K562 (cell line): Measurements from ENCODE around the gene POLR1B. TPM values are rescaled to one million over a fixed set of nuclear protein-coding genes. Genes with fewer than 3 reads are reported as not detected.

Experiments
- JUND ChIP-seq, 2 experiments: IDR thresholded peaks; 2 replicates in 1 of 2; 3 replicates in 1 of 2; pipeline ENCODE4 v1.6.1; 2011; ENCODE audit warnings: borderline replicate concordance in 2 of 2, low read depth in 2 of 2, low read length in 2 of 2, improper control_type of control experiment in 1 of 2, missing biosample characterization in 1 of 2, missing genetic modification characterization in 1 of 2, missing genetic modification reagents in 1 of 2
- NFE2L1 ChIP-seq: fragments of 450-650 bp; IDR thresholded peaks from 2 replicates; pipeline ENCODE4 v1.6.1; 2016; ENCODE audit warnings: missing genetic modification characterization, low read depth, mild to moderate bottlenecking, missing compliant biosample characterization, moderate library complexity, borderline replicate concordance
- RAD21 ChIP-seq, 2 experiments: fragments of 250-450 bp in 1 of 2; fragments of 450-650 bp in 1 of 2; sonication (Bioruptor Pico) in 1 of 2; formaldehyde crosslinking in 1 of 2; IDR thresholded peaks in 1 of 2; conservative IDR thresholded peaks in 1 of 2; 2 replicates each; pipeline versions ENCODE4 v1.4.0 to v1.8.0; 2020 to 2022; ENCODE audit warnings: mild to moderate bottlenecking in 2 of 2, moderate library complexity in 1 of 2
- STAT5A ChIP-seq: IDR thresholded peaks from 2 replicates; pipeline ENCODE4 v1.6.1; 2012; ENCODE audit warnings: low read length, inconsistent platforms, borderline replicate concordance
- TSC22D4 ChIP-seq: fragments of 450-650 bp; IDR thresholded peaks from 2 replicates; pipeline ENCODE4 v1.6.1; 2016; ENCODE audit warnings: missing genetic modification characterization, missing biosample characterization, control low read depth
- polyA plus RNA-seq, 8 experiments: library from polyadenylated mRNA; depleted of rRNA in 4 of 8; stranded (reverse) in 5 of 8; unstranded in 3 of 8; fragments of >200 nt; fragmentation: Nextera tagmentation in 2 of 8; fragmentation: Illumina TruSeq in 1 of 8; extraction: Ambion mirVana in 2 of 8; extraction: Trizol in 1 of 8; gene quantifications; 2 replicates each; pipeline versions ENCODE4 v1.2.1 to v1.2.3, GENCODE V29; 2011 to 2014; ENCODE audit warnings: inconsistent platforms in 1 of 8, missing spikeins in 1 of 8
- total RNA-seq, 7 experiments: library from RNA; depleted of rRNA in 6 of 7; stranded (reverse); fragments of >200 nt in 6 of 7; fragmentation: Illumina TruSeq in 2 of 7; extraction: Trizol in 2 of 7; gene quantifications; 2 replicates each; pipeline versions ENCODE4 v1.2.1 to v1.2.3, GENCODE V29; 2011 to 2021; ENCODE audit warnings: low replicate concordance in 1 of 7
- TF ChIP-seq, protein P1 (sequence below), 2 experiments: fragments of 450-650 bp in 1 of 2; sonication (generic) in 1 of 2; formaldehyde crosslinking in 1 of 2; IDR thresholded peaks; 2 replicates each; pipeline versions ENCODE4 v1.7.1 to v1.9.0; 2016 to 2022; ENCODE audit warnings: inconsistent platforms in 1 of 2, mild to moderate bottlenecking in 1 of 2, missing genetic modification reagents in 1 of 2
- TF ChIP-seq, protein P2 (sequence below), 2 experiments: fragments of 450-650 bp in 1 of 2; sonication (generic) in 1 of 2; formaldehyde crosslinking in 1 of 2; IDR thresholded peaks in 1 of 2; conservative IDR thresholded peaks in 1 of 2; 2 replicates each; pipeline versions ENCODE4 v1.6.1 to v1.8.1; 2016 to 2023; ENCODE audit warnings: mild to moderate bottlenecking in 2 of 2, moderate library complexity in 2 of 2, inconsistent platforms in 1 of 2, missing genetic modification reagents in 1 of 2
- TF ChIP-seq, protein P3 (sequence below): fragments of 450-650 bp; formaldehyde crosslinking; IDR thresholded peaks from 2 replicates; pipeline ENCODE4 v1.4.0; 2020; ENCODE audit warnings: mild to moderate bottlenecking, moderate library complexity
- TF ChIP-seq, protein P4 (sequence below): fragments of 450-650 bp; IDR thresholded peaks from 2 replicates; pipeline ENCODE4 v1.6.1; 2016
- TF ChIP-seq, protein P5 (sequence below): sonication (generic); IDR thresholded peaks from 2 replicates; pipeline ENCODE4 v1.6.1; 2016

The POLR1B gene
- total and polyA plus RNA-seq, 9 of the 15 experiments (the other 6 are each of a cell fraction or from before 2014, with no cell fraction given), result 19.8 to 55.1 (median 40.2) TPM

DNA sequence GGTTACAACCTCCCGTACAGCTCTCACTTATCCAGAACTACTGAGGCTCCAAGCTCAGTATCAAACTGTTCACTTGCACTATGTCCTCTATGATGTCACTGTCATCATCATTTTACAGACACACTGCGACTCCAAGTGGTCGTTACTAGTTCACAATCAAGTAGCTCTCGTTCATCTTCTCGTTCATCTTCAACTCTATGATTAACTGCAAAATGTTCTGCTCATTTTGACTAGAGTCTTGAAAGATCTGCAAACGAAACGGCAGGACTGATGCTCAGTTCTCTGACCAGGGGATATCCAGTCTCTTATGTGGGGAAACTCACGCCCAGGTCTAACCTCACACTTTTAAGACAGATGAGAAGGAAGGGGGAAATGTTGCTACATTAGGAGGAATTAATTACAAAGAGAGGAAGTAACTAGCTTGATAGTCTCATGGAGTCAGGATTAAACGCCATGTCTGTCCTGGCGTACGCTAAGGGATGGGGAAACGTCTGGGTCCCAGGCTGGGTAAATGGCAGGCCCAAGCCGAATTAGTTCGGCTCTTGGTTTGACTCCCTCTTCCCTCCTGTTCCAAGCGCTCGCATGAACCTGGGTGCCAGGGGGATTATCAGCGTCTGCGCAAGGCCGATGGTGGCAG, 41.4 kb downstream of the POLR1B start (continued):
- TF ChIP-seq, protein P1, sequence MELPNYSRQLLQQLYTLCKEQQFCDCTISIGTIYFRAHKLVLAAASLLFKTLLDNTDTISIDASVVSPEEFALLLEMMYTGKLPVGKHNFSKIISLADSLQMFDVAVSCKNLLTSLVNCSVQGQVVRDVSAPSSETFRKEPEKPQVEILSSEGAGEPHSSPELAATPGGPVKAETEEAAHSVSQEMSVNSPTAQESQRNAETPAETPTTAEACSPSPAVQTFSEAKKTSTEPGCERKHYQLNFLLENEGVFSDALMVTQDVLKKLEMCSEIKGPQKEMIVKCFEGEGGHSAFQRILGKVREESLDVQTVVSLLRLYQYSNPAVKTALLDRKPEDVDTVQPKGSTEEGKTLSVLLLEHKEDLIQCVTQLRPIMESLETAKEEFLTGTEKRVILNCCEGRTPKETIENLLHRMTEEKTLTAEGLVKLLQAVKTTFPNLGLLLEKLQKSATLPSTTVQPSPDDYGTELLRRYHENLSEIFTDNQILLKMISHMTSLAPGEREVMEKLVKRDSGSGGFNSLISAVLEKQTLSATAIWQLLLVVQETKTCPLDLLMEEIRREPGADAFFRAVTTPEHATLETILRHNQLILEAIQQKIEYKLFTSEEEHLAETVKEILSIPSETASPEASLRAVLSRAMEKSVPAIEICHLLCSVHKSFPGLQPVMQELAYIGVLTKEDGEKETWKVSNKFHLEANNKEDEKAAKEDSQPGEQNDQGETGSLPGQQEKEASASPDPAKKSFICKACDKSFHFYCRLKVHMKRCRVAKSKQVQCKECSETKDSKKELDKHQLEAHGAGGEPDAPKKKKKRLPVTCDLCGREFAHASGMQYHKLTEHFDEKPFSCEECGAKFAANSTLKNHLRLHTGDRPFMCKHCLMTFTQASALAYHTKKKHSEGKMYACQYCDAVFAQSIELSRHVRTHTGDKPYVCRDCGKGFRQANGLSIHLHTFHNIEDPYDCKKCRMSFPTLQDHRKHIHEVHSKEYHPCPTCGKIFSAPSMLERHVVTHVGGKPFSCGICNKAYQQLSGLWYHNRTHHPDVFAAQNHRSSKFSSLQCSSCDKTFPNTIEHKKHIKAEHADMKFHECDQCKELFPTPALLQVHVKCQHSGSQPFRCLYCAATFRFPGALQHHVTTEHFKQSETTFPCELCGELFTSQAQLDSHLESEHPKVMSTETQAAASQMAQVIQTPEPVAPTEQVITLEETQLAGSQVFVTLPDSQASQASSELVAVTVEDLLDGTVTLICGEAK (IDR thresholded peaks at IDR 0.05), result no peak
- TF ChIP-seq, protein P1 (CRISPR knock-in tag; IDR thresholded peaks at IDR 0.05), result no peak
- TF ChIP-seq, protein P2, sequence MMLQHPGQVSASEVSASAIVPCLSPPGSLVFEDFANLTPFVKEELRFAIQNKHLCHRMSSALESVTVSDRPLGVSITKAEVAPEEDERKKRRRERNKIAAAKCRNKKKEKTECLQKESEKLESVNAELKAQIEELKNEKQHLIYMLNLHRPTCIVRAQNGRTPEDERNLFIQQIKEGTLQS (IDR thresholded peaks at IDR 0.05), result peak; percentile 87
- TF ChIP-seq, protein P2 (CRISPR knock-in tag; conservative IDR thresholded peaks at IDR 0.05), result no peak
- TF ChIP-seq, protein P3, sequence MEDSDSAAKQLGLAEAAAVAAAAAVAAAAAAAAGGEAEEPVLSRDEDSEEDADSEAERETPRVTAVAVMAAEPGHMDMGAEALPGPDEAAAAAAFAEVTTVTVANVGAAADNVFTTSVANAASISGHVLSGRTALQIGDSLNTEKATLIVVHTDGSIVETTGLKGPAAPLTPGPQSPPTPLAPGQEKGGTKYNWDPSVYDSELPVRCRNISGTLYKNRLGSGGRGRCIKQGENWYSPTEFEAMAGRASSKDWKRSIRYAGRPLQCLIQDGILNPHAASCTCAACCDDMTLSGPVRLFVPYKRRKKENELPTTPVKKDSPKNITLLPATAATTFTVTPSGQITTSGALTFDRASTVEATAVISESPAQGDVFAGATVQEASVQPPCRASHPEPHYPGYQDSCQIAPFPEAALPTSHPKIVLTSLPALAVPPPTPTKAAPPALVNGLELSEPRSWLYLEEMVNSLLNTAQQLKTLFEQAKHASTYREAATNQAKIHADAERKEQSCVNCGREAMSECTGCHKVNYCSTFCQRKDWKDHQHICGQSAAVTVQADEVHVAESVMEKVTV (CRISPR knock-in tag), result 0 out of 2 replicates have a peak, but pooled peaks have one; percentile 42
- TF ChIP-seq JUND (IDR thresholded peaks at IDR 0.05; ENCODE audit: borderline replicate concordance, low read depth, low read length), result peak; percentile 81
- TF ChIP-seq JUND (tag; IDR thresholded peaks at IDR 0.05; ENCODE audit: borderline replicate concordance, low read depth, low read length), result peak; percentile 85; the same call in 2 of the 3 replicates
- TF ChIP-seq, protein P4, sequence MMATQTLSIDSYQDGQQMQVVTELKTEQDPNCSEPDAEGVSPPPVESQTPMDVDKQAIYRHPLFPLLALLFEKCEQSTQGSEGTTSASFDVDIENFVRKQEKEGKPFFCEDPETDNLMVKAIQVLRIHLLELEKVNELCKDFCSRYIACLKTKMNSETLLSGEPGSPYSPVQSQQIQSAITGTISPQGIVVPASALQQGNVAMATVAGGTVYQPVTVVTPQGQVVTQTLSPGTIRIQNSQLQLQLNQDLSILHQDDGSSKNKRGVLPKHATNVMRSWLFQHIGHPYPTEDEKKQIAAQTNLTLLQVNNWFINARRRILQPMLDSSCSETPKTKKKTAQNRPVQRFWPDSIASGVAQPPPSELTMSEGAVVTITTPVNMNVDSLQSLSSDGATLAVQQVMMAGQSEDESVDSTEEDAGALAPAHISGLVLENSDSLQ, result peak; percentile 40
- no peak for TF ChIP-seq NFE2L1 (tag)
- TF ChIP-seq TSC22D4 (tag), result no peak
- TF ChIP-seq RAD21 (CRISPR knock-in tag; conservative IDR thresholded peaks at IDR 0.05 in 1 of 2, IDR thresholded peaks at IDR 0.05 in 1 of 2), result peak; percentile 54 to 74
- TF ChIP-seq, protein P5, sequence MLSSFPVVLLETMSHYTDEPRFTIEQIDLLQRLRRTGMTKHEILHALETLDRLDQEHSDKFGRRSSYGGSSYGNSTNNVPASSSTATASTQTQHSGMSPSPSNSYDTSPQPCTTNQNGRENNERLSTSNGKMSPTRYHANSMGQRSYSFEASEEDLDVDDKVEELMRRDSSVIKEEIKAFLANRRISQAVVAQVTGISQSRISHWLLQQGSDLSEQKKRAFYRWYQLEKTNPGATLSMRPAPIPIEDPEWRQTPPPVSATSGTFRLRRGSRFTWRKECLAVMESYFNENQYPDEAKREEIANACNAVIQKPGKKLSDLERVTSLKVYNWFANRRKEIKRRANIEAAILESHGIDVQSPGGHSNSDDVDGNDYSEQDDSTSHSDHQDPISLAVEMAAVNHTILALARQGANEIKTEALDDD, result peak; percentile 21; the same call in 1 of the 2 replicates
- no peak for TF ChIP-seq STAT5A
